GM18502 (cell line): Measurements from ENCODE around the gene SLC6A20.

Experiments
- ATAC-seq: cut with Tn5 transposase; IDR thresholded peaks from one replicate; pipeline ENCODE4 v1.9.1; 2021; ENCODE audit warnings: mild to moderate bottlenecking; ENCODE audit not compliant: unreplicated experiment, poor library complexity

Gene SLC6A20

DNA sequence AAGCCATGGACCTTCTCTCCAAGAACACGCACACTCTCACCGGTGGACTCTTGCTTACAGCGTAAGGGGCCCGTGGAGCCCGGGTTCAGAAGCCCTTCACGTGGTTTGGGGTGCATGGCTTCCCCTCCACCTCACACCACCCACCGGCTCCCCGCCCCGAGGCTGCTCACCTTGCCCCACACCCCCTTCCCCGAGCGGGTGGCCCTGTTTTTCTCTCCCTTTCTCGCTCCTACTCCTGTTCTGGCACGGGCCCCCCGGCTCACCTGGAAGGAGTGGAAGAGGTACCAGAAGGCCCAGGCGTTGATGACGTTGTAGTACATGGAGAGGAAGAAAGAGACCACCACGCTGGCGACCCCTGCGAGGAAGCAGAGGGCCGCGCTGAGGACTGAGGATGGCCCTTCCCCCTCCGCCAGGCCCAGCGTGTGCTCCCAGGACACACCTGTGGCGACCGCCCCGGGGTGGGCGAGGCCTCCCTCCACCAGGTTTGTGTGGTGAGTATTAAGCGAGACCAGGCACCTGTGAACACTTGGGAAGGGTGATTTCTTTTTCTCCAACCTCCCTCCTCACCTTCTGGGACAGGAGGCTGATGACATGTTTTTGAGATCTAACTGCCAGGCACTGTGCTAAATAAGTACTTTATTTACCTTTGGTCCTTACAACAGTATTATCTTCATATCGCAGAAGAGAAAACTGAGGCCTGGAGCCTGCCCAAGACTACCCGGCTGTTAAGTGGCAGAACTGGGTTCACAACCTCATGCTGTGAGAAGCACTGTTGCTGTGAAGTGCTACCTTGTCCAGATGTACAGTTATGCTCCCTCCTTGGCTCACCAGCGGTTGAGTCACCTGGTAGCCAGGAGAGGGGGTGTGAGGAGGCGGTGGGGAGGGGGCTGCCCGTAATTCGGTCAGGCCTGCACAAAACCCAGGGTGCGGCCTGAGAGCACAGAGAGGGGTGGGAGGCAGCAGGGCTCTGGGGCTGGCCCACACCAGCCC is 16.3 kb downstream of the SLC6A20 start:
- no peak for ATAC-seq

DNA sequence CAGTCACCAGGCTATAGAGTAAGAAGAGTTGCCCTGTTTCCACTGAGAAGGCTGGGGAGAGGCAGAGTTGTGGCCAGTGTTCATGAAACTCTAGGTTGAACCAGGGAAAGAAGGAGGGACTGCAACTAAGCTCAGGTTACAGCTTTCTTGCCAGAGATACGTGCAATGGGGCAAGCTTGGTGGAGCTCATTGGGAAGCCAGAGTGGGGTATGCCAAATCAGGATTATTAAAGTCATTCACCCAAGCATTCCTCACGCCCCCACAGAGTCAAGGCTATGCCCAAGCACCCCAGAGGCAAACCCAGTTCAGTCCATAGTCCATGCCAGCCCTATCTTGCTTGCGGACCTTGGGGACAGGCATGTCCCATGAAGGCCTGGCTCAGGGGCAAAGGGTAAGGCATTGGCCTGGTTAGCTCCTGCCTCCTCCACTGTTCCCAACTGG is 17.6 kb downstream of the SLC6A20 start:
- no peak for ATAC-seq

DNA sequence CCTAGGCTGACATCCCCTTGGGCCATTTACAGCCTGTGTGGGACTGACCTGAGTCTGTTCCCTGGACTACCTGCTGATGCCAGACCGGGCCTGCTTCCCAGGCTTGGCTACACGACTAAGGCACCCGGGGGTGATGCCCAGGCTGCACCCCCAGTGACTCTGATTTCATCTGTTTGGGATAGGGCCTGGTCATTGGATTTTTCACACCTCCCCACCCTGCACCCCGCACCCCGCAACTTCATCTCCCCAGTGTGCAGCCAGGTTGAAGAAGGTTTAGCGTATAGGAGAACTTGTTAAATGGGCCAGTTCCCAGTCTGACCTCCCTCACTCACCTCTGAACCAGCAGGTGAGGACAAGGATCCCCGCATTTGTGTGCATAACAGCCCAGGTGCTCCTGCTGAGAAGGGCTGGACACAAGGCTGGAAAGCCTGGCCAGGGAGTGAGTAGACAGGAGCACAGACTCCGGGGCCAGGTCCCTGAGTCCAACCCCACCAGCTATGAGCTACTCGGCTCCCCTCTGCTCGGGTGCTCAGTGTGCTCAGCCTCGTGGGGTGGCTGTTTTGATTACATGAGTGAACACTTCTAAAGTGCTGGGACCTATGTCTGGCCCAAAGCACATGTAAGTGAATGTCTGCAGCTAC is 18.5 kb downstream of the SLC6A20 start:
- no peak for ATAC-seq

DNA sequence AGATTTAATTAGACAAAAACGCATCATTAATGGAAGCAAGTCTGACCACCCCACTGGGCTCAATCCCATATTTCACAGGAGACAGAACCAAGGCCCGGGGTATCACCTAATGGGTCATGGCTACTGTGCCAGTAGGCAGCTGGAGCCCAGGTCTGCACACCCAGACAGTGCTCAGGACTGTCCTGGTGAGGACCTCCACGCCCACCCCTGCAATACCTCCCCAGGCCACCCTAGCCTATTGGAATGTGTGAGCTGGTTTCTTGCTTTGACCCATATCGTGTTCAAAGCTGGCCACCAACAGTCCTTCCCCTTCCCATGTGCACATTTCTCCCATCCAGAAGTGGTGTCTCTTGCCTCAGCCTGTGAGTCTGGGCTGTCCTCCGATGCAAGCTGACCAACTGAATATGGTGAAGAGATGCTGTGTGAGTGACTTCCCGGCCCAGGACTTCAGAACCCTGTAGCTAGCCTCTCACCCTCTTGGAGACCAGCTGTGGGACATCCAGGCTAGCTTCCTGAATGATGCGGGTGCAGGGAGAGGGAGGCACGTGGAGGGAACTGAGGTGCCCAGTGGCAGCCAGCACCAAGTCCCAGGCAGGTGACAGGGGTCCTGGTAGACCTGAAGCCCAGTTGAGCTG is 19.1 kb downstream of the SLC6A20 start:
- ATAC-seq: no peak

DNA sequence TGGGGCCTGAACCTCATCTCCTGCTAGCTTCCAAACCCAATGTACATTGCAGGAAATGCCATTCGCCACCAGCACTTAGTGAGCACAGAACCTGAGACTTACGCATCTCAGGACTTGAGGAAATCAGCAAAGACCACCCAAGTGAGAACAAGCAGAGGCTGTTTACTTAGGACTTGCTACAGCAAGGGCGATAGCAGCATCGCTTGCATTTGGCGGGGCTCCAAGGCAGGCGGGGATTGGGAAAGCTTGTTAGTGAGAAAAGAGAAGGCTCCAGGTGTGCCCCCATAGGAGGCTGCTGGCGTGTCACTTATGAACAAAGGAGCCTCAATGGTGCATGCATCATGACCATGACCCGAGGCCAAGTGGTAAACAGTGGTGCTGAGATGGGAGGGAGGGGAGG is 19.7 kb downstream of the SLC6A20 start:
- no peak for ATAC-seq

DNA sequence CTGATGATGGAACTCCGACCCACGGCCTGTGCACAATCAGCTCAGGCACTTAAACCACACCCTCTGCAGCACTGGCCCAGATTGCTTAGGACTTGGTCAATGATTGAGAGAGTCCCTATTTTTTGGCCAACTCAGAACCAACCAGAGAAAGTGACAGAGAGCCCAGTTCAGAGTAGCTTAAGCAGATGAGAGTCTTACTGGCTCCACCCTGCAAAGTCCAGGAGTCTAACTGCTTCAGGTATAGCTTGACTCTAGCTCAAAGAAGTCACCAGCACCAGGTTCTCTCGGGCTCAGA is 20.1 kb downstream of the SLC6A20 start:
- no peak for ATAC-seq

DNA sequence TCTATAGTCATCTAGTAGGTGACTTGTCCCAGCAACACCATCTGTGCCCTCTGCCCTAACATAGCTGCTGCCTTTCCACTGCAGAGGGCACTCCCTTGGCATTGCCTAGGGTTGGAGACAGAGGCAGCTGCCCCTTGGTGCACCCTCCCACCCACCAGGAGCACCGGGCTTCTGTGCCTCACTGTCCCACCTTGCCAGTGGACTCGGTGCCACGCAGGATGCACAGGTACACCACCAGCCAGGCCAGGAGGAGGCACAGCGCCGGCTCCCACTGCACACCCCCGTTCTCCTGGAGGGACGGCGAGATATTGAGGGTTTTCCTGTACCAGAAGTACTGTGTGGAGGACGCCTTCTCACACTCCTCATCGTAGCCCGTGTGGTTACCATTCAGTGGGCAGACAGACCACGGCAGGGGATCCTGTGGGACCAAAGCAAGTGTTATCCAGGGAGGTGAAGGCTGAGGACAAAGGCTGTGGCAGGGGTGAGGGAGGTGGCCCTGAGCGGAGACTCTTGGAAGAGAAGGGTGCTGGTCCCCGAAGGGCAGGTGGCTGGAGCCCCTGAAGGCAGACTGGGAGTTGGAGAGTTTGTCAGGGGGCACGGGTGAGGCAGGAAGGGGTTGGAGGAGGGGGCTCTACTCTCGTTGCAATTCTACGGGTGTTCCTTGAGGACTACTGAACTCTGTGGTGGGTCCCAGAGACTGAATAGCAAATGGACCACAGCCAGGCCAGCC is 20.6 kb downstream of the SLC6A20 start:
- ATAC-seq: no peak

DNA sequence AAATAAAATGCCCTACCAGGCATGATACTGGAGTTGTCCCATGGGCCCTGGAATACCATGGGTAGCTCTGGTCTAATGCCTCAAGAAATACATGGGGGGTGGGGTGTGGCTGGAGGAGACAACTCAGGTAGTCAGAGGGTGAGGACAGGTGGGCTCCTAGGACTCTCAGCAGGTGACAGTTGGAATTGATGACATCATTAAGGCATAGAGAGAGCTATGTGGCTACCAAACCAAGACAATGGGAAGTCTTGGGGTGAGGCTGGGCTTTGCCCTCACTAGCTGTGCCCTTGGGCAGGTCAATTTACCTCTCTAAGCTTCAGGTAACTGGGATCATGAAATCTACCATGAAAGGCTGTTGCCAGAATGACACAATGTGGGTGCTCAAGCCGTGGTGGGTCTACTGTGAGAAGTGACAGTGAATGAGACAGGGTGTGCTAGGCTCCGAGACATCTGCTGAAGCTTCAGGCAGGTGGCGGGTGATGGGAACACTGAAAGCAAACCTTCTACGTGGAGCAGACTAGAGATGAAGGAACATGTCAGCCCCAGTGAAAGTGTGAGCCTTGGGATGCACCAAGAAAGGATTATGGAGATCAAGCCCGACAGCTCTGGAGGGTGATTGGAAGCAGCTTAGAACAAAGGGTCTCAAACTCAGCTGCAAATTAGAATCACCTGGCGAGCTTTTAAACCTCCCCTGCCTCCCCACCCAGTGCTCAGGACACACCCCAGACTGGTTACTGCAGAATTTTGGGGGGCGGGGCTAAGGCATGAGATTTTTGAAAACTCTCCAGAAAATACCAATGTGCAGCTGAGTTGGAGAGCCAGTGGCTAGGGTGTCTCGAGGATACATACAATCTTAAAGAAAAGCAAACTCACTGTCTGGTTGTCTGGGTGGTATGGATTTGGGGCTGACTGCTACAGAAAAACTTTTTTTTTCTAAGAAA is 21.5 kb downstream of the SLC6A20 start:
- no peak for ATAC-seq

DNA sequence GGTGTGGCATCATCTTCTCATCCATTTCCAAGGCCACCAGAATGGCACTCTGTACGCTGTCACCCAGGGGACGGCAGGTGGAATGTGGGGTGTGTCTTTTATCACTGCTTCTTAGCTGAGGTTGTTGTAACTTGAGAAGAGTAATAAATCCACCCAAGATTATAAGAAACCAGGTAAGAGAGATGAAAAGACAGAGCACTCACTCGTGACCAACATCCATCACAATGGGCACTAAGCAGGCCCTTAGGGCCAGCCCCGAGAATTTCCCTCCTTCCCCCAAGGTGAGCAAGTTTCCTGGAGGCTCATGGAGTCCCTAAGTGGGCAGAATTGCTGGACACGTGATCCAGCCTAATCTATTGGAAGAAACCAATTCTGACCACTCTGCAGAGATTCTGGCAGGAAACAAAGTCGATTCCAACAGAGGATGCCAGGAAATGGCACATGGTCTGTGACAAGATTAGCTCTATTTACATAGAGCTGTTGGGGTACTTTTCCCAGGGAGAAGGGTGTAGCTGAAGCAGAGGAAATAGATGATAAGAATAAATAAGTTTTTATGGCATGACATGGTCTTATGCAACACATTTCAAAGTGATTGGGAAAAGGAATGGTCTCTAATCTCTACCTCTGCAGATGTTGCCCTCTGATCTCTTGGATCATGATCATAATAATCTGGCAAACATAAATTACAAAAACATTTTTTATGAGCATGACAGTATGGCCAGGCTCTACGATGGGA is 22.5 kb downstream of the SLC6A20 start:
- ATAC-seq: no peak

DNA sequence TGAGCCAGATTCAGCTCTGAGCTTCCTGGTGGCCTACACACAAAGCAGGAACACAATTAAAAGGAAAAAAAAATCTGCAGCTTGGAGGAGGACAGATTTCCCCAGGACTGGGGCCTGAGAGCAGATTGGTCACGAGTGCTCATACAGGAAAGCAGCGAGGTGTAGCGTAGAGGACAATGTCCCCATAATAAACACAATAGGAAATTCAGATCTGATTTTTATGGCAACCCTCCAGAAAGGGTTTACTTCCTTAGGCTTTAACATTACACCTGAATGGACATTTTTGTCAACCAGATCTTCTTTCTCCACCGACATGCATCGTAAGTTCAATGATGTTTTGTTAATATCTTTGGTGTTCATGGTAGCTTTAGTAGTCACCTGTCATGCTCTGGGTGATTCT is 23.3 kb downstream of the SLC6A20 start:
- no peak for ATAC-seq

DNA sequence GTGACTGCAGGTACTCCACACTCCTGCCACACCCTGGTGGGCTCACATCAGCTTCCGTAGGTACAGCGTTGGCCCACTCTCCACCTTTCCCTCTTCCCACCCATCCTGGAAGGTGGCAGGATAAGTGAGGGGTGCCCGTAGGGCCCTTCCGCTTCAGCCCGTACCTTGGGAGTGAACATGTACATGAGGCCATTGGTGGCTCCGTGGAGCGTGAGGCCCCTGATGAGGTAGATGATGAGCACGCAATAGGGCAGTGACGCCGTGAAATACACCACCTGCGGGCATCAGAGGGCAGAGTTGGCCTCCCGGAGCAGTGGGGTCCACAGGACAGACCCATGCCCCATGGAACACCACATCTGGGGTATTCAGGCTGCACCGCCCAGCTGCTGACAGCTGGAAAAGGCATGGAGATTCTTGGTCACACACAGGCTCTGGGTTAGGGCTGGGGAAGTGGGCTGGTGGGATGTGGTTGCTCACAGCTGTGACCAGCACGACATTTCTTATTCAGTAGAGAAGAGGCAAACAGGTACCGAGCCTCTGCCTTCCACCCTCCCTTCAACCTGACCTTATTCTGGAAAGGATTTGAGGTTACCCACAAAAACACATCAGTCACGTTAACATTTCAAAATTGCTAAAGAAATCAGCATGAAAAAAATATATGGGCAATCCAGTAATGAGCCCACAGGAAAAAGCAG is 23.8 kb downstream of the SLC6A20 start:
- ATAC-seq: no peak

DNA sequence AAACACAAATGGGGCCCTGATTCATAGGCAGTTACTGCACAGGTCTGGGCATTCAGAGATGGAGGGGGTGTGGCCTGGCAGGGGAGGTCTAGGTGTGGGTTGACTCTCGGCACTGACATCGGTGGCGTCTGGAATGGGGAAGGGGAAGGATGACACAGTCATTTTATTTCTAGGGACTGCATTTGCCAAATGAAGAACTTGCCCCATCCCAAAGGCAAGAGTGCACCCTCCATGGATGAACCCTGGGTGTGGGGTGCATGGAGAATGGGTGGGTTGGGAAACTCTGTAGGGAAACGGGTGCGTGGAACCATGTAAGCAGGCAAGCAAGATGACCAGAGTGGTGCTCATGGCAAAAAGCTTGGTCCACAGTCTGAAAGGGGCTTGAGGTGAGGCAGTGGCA is 24.5 kb downstream of the SLC6A20 start:
- no peak for ATAC-seq

DNA sequence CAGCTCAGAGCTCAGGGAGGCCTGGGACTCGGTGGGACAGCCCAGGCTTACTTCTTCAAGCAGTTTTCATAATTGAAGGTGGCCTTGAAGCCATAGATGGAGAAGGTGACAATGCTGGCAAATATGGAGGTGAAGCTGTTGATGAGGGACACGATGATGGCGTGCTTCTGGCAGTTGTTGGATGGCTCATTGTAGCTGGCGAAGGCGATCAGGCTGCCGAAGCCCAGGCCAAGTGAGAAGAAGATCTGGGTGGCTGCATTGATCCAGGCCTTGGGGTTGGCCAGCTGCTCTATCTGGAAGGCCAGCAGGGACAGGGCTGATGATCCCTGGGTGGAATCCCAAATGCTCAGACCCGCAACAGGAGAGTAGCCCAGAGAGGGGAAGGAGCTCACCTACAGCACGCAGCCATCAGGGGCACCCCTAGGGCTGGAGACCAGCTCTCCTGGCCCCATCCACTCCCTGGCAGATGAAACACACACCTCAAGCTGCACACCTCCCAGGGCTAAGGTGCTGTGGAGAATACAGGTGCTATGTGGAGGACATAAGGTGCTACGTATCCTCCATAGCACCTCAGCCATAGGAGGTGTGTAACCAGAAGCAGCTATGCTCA is 25.1 kb downstream of the SLC6A20 start:
- ATAC-seq: no peak

DNA sequence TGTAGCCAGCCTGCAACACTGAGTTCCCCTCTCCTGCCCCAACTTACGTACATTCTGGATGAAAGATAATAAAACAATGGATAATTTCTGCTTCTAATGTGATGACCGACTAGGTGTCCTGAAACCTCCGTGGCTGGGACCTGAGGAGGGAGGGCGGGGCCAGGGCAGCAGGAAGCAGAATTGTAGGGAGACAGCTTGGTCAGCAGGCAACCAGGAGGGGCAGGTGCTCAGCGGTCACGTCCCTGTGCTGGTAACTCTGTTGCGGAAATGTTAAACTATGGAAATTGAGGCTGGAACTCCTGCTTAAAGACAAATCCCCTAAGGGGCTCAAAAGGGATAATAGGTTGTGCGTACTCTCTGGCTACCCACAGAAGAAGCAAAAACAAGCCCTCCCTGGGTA is 30.4 kb downstream of the SLC6A20 start:
- no peak for ATAC-seq

DNA sequence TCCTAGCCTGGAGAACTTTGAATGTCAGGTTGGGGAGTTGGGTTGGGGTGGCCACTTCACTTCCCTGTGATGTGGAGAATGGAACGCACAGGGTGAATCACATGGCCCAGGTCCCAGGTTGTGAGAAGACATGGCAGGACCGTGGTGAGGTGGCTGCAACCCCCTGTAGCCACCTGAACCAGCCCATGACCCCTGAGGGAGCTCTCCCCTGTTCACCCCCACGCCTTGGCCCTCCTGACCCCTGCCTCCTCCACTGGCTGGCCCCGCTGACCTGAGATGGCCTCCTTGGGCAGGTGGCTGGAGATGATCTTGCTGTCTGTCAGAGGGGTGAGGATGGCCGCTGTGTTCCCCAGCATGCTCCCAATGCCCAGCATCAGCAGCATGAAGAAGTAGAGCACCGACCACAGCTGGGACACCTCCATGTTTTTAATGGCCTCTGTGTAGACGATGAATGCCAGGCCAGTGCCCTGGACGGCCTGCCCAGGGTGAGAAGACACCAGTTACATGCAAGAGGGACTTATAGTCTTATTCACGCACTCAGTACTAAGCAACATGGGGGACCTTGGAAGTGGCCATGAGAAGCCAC is 31.0 kb downstream of the SLC6A20 start:
- no peak for ATAC-seq

DNA sequence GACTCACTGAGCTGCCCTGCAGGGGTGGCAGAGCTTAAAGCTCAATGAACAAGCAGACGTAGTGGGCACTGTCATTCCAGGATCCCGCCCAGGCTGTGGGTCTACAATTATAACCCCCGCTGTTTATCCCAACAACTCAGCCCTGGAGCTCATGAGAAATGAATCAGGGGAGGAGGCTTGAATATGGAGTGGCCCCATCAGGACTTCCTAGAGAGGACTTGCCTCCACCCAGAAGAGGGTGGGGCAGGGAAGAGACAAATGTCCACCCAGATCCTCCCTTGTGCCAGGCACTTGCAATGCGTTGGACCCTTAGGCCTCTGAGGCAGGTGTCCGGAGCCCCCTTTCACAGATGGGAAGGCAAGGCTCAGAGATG is 33.0 kb downstream of the SLC6A20 start:
- ATAC-seq: no peak

DNA sequence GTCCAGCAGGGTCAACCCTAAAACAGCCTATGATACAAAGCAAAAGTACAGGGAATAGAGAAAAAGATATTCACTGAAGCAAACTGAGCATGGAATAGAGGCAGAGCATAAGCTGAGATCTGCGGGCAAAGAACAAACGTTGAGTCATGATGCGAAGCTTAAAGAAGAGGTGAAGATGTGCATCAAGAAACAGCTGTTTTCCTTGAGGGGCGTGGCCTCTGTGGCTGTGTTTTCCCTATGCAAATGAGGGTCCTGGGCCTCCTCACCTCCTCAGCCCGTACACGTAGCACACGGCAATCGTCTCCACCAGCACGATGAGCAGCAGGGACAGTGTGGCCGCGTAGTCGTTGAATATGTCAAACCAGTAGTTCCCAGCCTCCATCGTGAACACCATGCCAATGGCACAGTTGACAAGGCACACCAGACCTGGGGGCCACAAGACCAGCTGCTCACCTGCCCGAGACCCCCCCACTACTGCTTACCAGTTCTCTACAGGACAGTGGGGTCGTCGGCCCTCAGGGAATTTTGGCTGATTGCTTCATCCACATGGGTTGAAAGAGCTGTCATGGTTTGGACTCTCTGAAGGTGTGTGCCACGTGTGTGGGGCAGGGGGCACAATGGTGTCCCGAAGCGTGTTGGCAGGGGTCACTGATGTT is 33.6 kb downstream of the SLC6A20 start:
- no peak for ATAC-seq
